Measurements from ENCODE around the gene SIRPB2. TPM values are rescaled to one million over a fixed set of nuclear protein-coding genes. Genes with fewer than 3 reads are reported as not detected.

Gene SIRPB2
- total RNA-seq, 1 donor from 2014 or later = not detected

GRCh38 chr20:1474325-1474724 is 16.9 kb downstream of the SIRPB2 start:
- Mint-ChIP-seq H3K36me3 (no peaks in the 10 kb centered on the region), H3K27ac (no peak overlapping the region), H3K27me3 (ENCODE audit: low read depth) (peaks cover 7% of the 10 kb centered on the region), H3K4me3 (no peak overlapping the region), H3K4me1 (peaks cover 3% of the 10 kb centered on the region), H3K9me3 (no peaks in the 10 kb centered on the region)
- DNase-seq (ENCODE audit: low spot score in 2 of 2, unreplicated experiment in 2 of 2) = no peak
- no peak for TF ChIP-seq CTCF (IDR thresholded peaks at IDR 0.05; ENCODE audit: unreplicated experiment)

- Mint-ChIP-seq H3K36me3 (no peaks in the 10 kb centered on the region), H3K27ac (no peak overlapping the region)
Measured at GRCh38 chr20:1473246-1474220, 17.7 kb downstream of the SIRPB2 start.

GRCh38 chr20:1472556-1473245 is 18.5 kb downstream of the SIRPB2 start:
- no peaks in the 10 kb centered on the region for H3K9me3 Mint-ChIP-seq
- H3K4me1 Mint-ChIP-seq = peaks cover 3% of the 10 kb centered on the region
- H3K36me3 Mint-ChIP-seq = no peaks in the 10 kb centered on the region
- no peak for DNase-seq (ENCODE audit: low spot score in 2 of 2, unreplicated experiment in 2 of 2)
- no peak overlapping the region for H3K4me3 Mint-ChIP-seq
- no peak overlapping the region for H3K27ac Mint-ChIP-seq
- no peak for TF ChIP-seq CTCF (IDR thresholded peaks at IDR 0.05; ENCODE audit: unreplicated experiment)
- H3K27me3 Mint-ChIP-seq (ENCODE audit: low read depth) = peaks cover 14% of the 10 kb centered on the region

More at GRCh38 chr20:1473246-1474220, 17.7 kb downstream of the SIRPB2 start:
- Mint-ChIP-seq H3K27me3 (ENCODE audit: low read depth) (peaks cover 11% of the 10 kb centered on the region), H3K9me3 (no peaks in the 10 kb centered on the region), H3K4me3 (no peak overlapping the region), H3K4me1 (peaks cover 3% of the 10 kb centered on the region)
- no peak for DNase-seq (ENCODE audit: low spot score in 2 of 2, unreplicated experiment in 2 of 2)
- TF ChIP-seq CTCF (IDR thresholded peaks at IDR 0.05; ENCODE audit: unreplicated experiment) = no peak

- Mint-ChIP-seq H3K27me3 (ENCODE audit: low read depth) (peaks cover 11% of the 10 kb centered on the region), H3K4me3 (no peak overlapping the region), H3K36me3 (no peaks in the 10 kb centered on the region), H3K4me1 (peaks cover 3% of the 10 kb centered on the region), H3K27ac (no peak overlapping the region), H3K9me3 (no peaks in the 10 kb centered on the region)
- TF ChIP-seq CTCF (IDR thresholded peaks at IDR 0.05; ENCODE audit: unreplicated experiment) = no peak
- no peak for DNase-seq (ENCODE audit: low spot score in 2 of 2, unreplicated experiment in 2 of 2)
Measured at GRCh38 chr20:1471242-1471641, 20.0 kb downstream of the SIRPB2 start.

- H3K27ac Mint-ChIP-seq = no peak overlapping the region
Measured at GRCh38 chr20:1469925-1470571, 21.2 kb downstream of the SIRPB2 start.

More at GRCh38 chr20:1469925-1470571, 21.2 kb downstream of the SIRPB2 start:
- H3K4me1 Mint-ChIP-seq = peaks cover 13% of the 10 kb centered on the region
- no peak overlapping the region for H3K4me3 Mint-ChIP-seq
- H3K27me3 Mint-ChIP-seq (ENCODE audit: low read depth) = peaks cover 11% of the 10 kb centered on the region
- H3K9me3 Mint-ChIP-seq = no peaks in the 10 kb centered on the region
- DNase-seq (ENCODE audit: low spot score in 2 of 2, unreplicated experiment in 2 of 2) = peak; percentile 32 to 74
- peak; percentile 52 for TF ChIP-seq CTCF (IDR thresholded peaks at IDR 0.05; ENCODE audit: unreplicated experiment)
- H3K36me3 Mint-ChIP-seq = no peaks in the 10 kb centered on the region
